H9 (cell line): ENCODE data around the gene NPB. TPM values are rescaled to one million over a fixed set of nuclear protein-coding genes. Genes with fewer than 3 reads are reported as not detected.

Experiments used
- DNase-seq: peaks from one replicate; pipeline ENCODE4 v3.0.0-alpha.2; 2017
- H2AFZ ChIP-seq: one replicate; pipeline ENCODE4 v1.6.1; 2013; ENCODE audit warnings: mild to moderate bottlenecking, low read length, control low read depth, moderate library complexity
- H2AK5ac ChIP-seq: 2 replicates; pipeline ENCODE4 v1.6.1; 2013; ENCODE audit warnings: low read length, control low read depth, mixed read lengths; ENCODE audit not compliant: insufficient read length
- H2BK120ac ChIP-seq: one replicate; pipeline ENCODE4 v1.6.1; 2013; ENCODE audit warnings: low read depth, mild to moderate bottlenecking, low read length, control low read depth, inconsistent platforms; ENCODE audit not compliant: poor library complexity, severe bottlenecking
- H2BK12ac ChIP-seq: 2 replicates; pipeline ENCODE4 v1.6.1; 2013; ENCODE audit warnings: low read length, control low read depth, mixed read lengths, low read depth; ENCODE audit not compliant: insufficient read length
- H2BK15ac ChIP-seq: 2 replicates; pipeline ENCODE4 v1.6.1; 2013; ENCODE audit warnings: low read depth, low read length, control low read depth
- H2BK20ac ChIP-seq: one replicate; pipeline ENCODE4 v1.6.1; 2013; ENCODE audit warnings: low read depth, mild to moderate bottlenecking, low read length, control low read depth, inconsistent platforms; ENCODE audit not compliant: poor library complexity, severe bottlenecking
- H2BK5ac ChIP-seq: 2 replicates; pipeline ENCODE4 v1.6.1; 2013; ENCODE audit warnings: low read length, control low read depth, mixed read lengths; ENCODE audit not compliant: insufficient read length
- H3K14ac ChIP-seq: 2 replicates; pipeline ENCODE4 v1.6.1; 2013; ENCODE audit warnings: low read length, control low read depth; ENCODE audit not compliant: insufficient read depth
- H3K18ac ChIP-seq: 2 replicates; pipeline ENCODE4 v1.6.1; 2013; ENCODE audit warnings: low read depth, mild to moderate bottlenecking, mixed read lengths, low read length, control low read depth; ENCODE audit not compliant: insufficient read length
- H3K23ac ChIP-seq: 2 replicates; pipeline ENCODE4 v1.6.1; 2013; ENCODE audit warnings: low read length, control low read depth, mixed read lengths, low read depth; ENCODE audit not compliant: insufficient read length
- H3K23me2 ChIP-seq: 2 replicates; pipeline ENCODE4 v1.6.1; 2013; ENCODE audit warnings: low read depth, mild to moderate bottlenecking, mixed read lengths, low read length, control low read depth; ENCODE audit not compliant: insufficient read length, poor library complexity, severe bottlenecking
- H3K27ac ChIP-seq: 2 replicates; pipeline ENCODE4 v1.5.1; 2013; ENCODE audit warnings: low read length, control low read depth, mixed read lengths, low read depth; ENCODE audit not compliant: insufficient read length
- H3K27me3 ChIP-seq: 2 replicates; pipeline ENCODE4 v1.6.1; 2013; ENCODE audit warnings: low read length, control low read depth, inconsistent platforms; ENCODE audit not compliant: insufficient read depth
- H3K4ac ChIP-seq: 2 replicates; pipeline ENCODE4 v1.6.1; 2013; ENCODE audit warnings: low read depth, mild to moderate bottlenecking, control low read depth, inconsistent platforms, low read length, moderate library complexity
- H3K4me1 ChIP-seq: 2 replicates; pipeline ENCODE4 v1.6.1; 2013; ENCODE audit warnings: low read length, control low read depth, inconsistent platforms; ENCODE audit not compliant: insufficient read depth
- H3K4me2 ChIP-seq: 2 replicates; pipeline ENCODE4 v1.6.1; 2013; ENCODE audit warnings: low read length, control low read depth, mixed read lengths; ENCODE audit not compliant: insufficient read length, insufficient read depth
- H3K56ac ChIP-seq: 2 replicates; pipeline ENCODE4 v1.6.1; 2013; ENCODE audit warnings: low read depth, mild to moderate bottlenecking, mixed read lengths, low read length, control low read depth; ENCODE audit not compliant: insufficient read length
- H3K79me1 ChIP-seq: 2 replicates; pipeline ENCODE4 v1.6.1; 2013; ENCODE audit warnings: low read depth, mild to moderate bottlenecking, moderate library complexity, low read length, control low read depth, inconsistent platforms; ENCODE audit not compliant: insufficient read depth, poor library complexity, severe bottlenecking
- H3K79me2 ChIP-seq: 2 replicates; pipeline ENCODE4 v1.6.1; 2013; ENCODE audit warnings: low read length, control low read depth, inconsistent platforms; ENCODE audit not compliant: insufficient read depth
- H3K9ac ChIP-seq: 2 replicates; pipeline ENCODE4 v1.6.1; 2013; ENCODE audit warnings: low read length, control low read depth, mixed read lengths; ENCODE audit not compliant: insufficient read length; ENCODE audit errors: extremely low read depth
- H3K9me3 ChIP-seq: one replicate; pipeline ENCODE4 v1.6.1; 2013; ENCODE audit warnings: low read depth, low read length, inconsistent platforms; ENCODE audit not compliant: control insufficient read depth
- H3T11ph ChIP-seq: one replicate; pipeline ENCODE4 v1.6.1; 2013; ENCODE audit warnings: mild to moderate bottlenecking, low read length, control low read depth, inconsistent platforms
- H4K20me1 ChIP-seq: one replicate; pipeline ENCODE4 v1.6.1; 2013; ENCODE audit not compliant: control insufficient read depth, insufficient read length, insufficient read depth
- H4K5ac ChIP-seq: 2 replicates; pipeline ENCODE4 v1.6.1; 2013; ENCODE audit warnings: low read depth, mild to moderate bottlenecking, mixed read lengths, low read length, control low read depth; ENCODE audit not compliant: insufficient read length
- H4K8ac ChIP-seq: replicated peaks from 2 replicates; pipeline ENCODE4 v1.6.1; 2013; ENCODE audit warnings: low read length, control low read depth, mixed read lengths, low read depth; ENCODE audit not compliant: insufficient read length
- H4K91ac ChIP-seq: 2 replicates; pipeline ENCODE4 v1.6.1; 2013; ENCODE audit warnings: low read depth, mild to moderate bottlenecking, moderate library complexity, mixed read lengths, low read length, control low read depth; ENCODE audit not compliant: insufficient read length
- H3K27ac Mint-ChIP-seq, 3 experiments: 2 replicates in 2 of 3; 3 replicates in 1 of 3; pipeline ENCODE4 v1.8.0; 2020 to 2021; ENCODE audit warnings: mixed read lengths in 3 of 3, mild to moderate bottlenecking in 1 of 3, moderate library complexity in 1 of 3
- H3K27me3 Mint-ChIP-seq: 2 replicates; pipeline ENCODE4 v1.8.0; 2021; ENCODE audit warnings: low read depth, mild to moderate bottlenecking, moderate library complexity, mixed read lengths
- H3K36me3 Mint-ChIP-seq, 3 experiments: 2 replicates in 2 of 3; 3 replicates in 1 of 3; pipeline ENCODE4 v1.8.0; 2020 to 2021; ENCODE audit warnings: low read depth in 3 of 3, mixed read lengths in 3 of 3; ENCODE audit not compliant: insufficient read depth in 1 of 3
- H3K4me1 Mint-ChIP-seq, 2 experiments: 2 replicates each; pipeline ENCODE4 v1.8.0; 2020; ENCODE audit warnings: mixed read lengths in 2 of 2
- H3K4me3 Mint-ChIP-seq, 2 experiments: 2 replicates in 1 of 2; 3 replicates in 1 of 2; pipeline ENCODE4 v1.8.0; 2020 to 2021; ENCODE audit warnings: mild to moderate bottlenecking in 2 of 2, mixed read lengths in 2 of 2, moderate library complexity in 1 of 2
- H3K9me3 Mint-ChIP-seq, 2 experiments: 2 replicates in 1 of 2; 3 replicates in 1 of 2; pipeline ENCODE4 v1.8.0; 2020; ENCODE audit warnings: mild to moderate bottlenecking in 2 of 2, mixed read lengths in 2 of 2, moderate library complexity in 1 of 2
- CTCF ChIP-seq: fragments of 200-600 bp; sonication (generic); conservative IDR thresholded peaks from 3 replicates; pipeline ENCODE4 v1.8.0; 2021; ENCODE audit warnings: antibody characterized with exemption, mild to moderate bottlenecking
- WGBS: extraction: QIAGEN DNeasy Blood & Tissue Kit; methylation state at CpG from one replicate; pipeline ENCODE4 v1.1.7; 2013; ENCODE audit warnings: missing lambda C conversion rate, low lambda C conversion rate, mixed read lengths; ENCODE audit not compliant: insufficient read length; ENCODE audit errors: extremely low coverage; 5-methylcytosine and 5-hydroxymethylcytosine counted together
- total RNA-seq: library from RNA; stranded (reverse); gene quantifications from 2 replicates; pipeline ENCODE4 v1.2.1, GENCODE V29; 2021

The NPB gene
- total RNA-seq, 1 experiment from 2014 or later, result 2.1 TPM

GRCh38 chr17:81895400-81895799, 6.6 kb upstream of the NPB start:
- Histone ChIP-seq H4K8ac (no peak overlapping the region), H3K56ac (no peak overlapping the region), H3K79me1 (peaks cover 5% of the 10 kb centered on the region), H3K9me3 (no peaks in the 10 kb centered on the region), H3K23me2 (peaks cover 4% of the 10 kb centered on the region), H2BK20ac (no peak overlapping the region), H3K27me3 (no peaks in the 10 kb centered on the region), H2AFZ (no peak overlapping the region), H2BK12ac (no peak overlapping the region), H3T11ph (no peak overlapping the region), H3K4me2 (no peak overlapping the region), H2AK5ac (no peak overlapping the region), H3K4me1 (no peaks in the 10 kb centered on the region), H2BK120ac (no peak overlapping the region), H4K5ac (no peak overlapping the region), H3K4ac (no peak overlapping the region), H3K27ac (no peak overlapping the region), H3K9ac (no peak overlapping the region), H3K23ac (no peak overlapping the region), H3K79me2 (peaks cover 6% of the 10 kb centered on the region; the same call in 1 of the 2 replicates), H4K20me1 (no peaks in the 10 kb centered on the region), H4K91ac (no peak overlapping the region), H2BK5ac (no peak overlapping the region), H2BK15ac (no peak overlapping the region), H3K14ac (no peak overlapping the region), H3K18ac (no peak overlapping the region)
- Mint-ChIP-seq H3K4me1 (peaks cover 0 to 5% of the 10 kb centered on the region in 2 experiments; a peak in 2 of 4 replicates), H3K27me3 (no peaks in the 10 kb centered on the region), H3K27ac (no peak overlapping the region), H3K36me3 (peaks cover 19 to 55% (median 42%) of the 10 kb centered on the region in 3 experiments), H3K4me3 (no peak overlapping the region), H3K9me3 (no peaks in the 10 kb centered on the region)
- TF ChIP-seq CTCF, result no peak
- WGBS, result no CpG with 5 or more reads among the region's 11 CpGs
- DNase-seq, result no peak
